ENCODE measurements around the gene GPR158. TPM values are rescaled to one million over a fixed set of nuclear protein-coding genes. Genes with fewer than 3 reads are reported as not detected.
"Not testable (repeated sequence)": the region's sequence is repeated elsewhere in the genome, so short reads cannot be mapped to it uniquely, and the experiment has no call there.

The GPR158 gene
- total and polyA plus RNA-seq, 4 donors: 0.02 to 0.97 TPM; not detected in 2

DNA sequence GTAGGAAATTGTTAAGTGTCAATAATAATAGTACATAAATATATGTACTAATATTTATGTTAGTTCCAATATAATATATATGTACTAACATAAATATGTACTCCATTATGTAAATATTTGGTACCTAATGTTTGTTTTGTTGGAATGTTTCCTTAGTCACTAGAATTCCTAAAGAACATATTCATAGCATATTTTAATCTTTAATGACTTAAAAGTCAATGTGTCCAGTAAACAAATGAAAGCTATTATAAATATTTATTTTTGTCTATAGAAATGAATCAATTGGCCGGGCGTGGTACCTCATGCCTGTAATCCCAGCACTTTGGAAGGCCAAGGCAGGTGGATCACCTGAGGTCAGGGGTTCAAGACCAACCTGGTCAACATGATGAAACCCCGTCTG lies 153.6 kb downstream of the GPR158 start:
- ATAC-seq (ENCODE audit: insufficient read depth, low FRiP score) (no peak), DNase-seq (no peak)
- no peaks in the 10 kb centered on the region for H3K4me1 ChIP-seq (ENCODE audit: control insufficient read depth in 5 of 5, insufficient read depth in 5 of 5, low read length in 5 of 5)
- TF ChIP-seq, protein P1, sequence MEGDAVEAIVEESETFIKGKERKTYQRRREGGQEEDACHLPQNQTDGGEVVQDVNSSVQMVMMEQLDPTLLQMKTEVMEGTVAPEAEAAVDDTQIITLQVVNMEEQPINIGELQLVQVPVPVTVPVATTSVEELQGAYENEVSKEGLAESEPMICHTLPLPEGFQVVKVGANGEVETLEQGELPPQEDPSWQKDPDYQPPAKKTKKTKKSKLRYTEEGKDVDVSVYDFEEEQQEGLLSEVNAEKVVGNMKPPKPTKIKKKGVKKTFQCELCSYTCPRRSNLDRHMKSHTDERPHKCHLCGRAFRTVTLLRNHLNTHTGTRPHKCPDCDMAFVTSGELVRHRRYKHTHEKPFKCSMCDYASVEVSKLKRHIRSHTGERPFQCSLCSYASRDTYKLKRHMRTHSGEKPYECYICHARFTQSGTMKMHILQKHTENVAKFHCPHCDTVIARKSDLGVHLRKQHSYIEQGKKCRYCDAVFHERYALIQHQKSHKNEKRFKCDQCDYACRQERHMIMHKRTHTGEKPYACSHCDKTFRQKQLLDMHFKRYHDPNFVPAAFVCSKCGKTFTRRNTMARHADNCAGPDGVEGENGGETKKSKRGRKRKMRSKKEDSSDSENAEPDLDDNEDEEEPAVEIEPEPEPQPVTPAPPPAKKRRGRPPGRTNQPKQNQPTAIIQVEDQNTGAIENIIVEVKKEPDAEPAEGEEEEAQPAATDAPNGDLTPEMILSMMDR (IDR thresholded peaks at IDR 0.05; ENCODE audit: control extremely low read depth, extremely low read depth): no peak
- H3K4me3 ChIP-seq: no peak overlapping the region
- H3K27me3 ChIP-seq (ENCODE audit: control insufficient read depth in 3 of 3, insufficient read depth in 3 of 3, low read length in 2 of 3): no peaks in the 10 kb centered on the region
- no peak overlapping the region for H3K27ac ChIP-seq (ENCODE audit: low read depth in 1 of 2, low read length in 1 of 2)
- WGBS, 2 donors: 86% methylated on average over 3 of the region's 3 CpGs
- no peaks in the 10 kb centered on the region for H3K9me3 ChIP-seq (ENCODE audit: control insufficient read depth in 4 of 4, insufficient read depth in 3 of 4, low read length in 3 of 4)
- H3K9ac ChIP-seq (ENCODE audit: insufficient read depth in 1 of 2, low read length in 2 of 2): no peak overlapping the region
- no peaks in the 10 kb centered on the region for H3K36me3 ChIP-seq (ENCODE audit: control insufficient read depth in 4 of 4, insufficient read depth in 4 of 4, low read length in 4 of 4)

DNA sequence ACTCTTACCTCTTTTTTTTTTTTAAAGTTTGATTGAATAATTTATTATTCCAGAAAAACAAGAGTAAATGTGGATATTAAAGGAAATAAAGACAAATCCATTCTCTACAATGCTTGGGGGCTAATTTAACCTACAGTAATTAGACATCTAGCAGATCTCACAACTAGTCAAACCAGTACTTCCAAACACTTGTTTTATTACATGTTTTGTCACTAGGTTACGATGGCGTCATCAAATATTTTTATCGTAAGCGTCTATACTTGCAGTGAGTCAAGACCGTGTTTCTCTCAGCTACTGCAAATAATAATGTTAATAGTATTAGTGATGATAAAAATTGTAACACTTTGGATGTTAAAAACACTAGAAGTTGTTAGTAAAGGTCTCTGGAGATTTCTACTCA lies 154.8 kb downstream of the GPR158 start:
- H3K36me3 ChIP-seq (ENCODE audit: control insufficient read depth in 4 of 4, insufficient read depth in 4 of 4, low read length in 4 of 4); ATAC-seq (ENCODE audit: insufficient read depth, low FRiP score); DNase-seq; H3K27ac ChIP-seq (ENCODE audit: low read depth in 1 of 2, low read length in 1 of 2); H3K4me1 ChIP-seq (ENCODE audit: control insufficient read depth in 5 of 5, insufficient read depth in 5 of 5, low read length in 5 of 5); H3K9me3 ChIP-seq (ENCODE audit: control insufficient read depth in 4 of 4, insufficient read depth in 3 of 4, low read length in 3 of 4); H3K9ac ChIP-seq (ENCODE audit: insufficient read depth in 1 of 2, low read length in 2 of 2); H3K27me3 ChIP-seq (ENCODE audit: control insufficient read depth in 3 of 3, insufficient read depth in 3 of 3, low read length in 2 of 3); H3K4me3 ChIP-seq: not testable (repeated sequence)
- 79 to 88% methylated on average over 5 of the region's 5 CpGs for WGBS, 2 donors

DNA sequence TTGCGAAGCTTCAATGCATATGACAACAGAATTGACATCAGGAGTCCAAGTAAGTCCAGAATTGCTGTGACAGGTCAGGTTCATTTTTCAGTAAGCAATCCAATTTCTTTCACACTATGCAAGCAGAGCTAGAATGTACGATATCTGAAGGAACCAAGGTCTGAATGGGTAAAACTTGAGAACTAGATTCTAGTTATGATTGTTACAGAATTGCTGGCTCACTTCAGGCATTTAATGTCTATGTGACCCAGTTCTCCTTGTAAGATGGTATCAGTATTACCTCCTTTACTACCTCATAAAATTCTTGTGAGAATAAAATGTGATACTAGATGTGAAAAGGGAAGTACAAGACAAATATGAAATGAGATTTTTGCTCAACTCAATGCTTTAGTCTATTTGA lies 159.6 kb downstream of the GPR158 start:
- no peak overlapping the region for H3K27ac ChIP-seq (ENCODE audit: low read depth in 1 of 2, low read length in 1 of 2)
- H3K27me3 ChIP-seq (ENCODE audit: control insufficient read depth in 3 of 3, insufficient read depth in 3 of 3, low read length in 2 of 3): no peaks in the 10 kb centered on the region
- TF ChIP-seq, protein P1 (IDR thresholded peaks at IDR 0.05; ENCODE audit: control extremely low read depth, extremely low read depth): no peak
- H3K4me1 ChIP-seq (ENCODE audit: control insufficient read depth in 5 of 5, insufficient read depth in 5 of 5, low read length in 5 of 5): no peaks in the 10 kb centered on the region
- DNase-seq (no peak), ATAC-seq (ENCODE audit: insufficient read depth, low FRiP score) (no peak)
- H3K36me3 ChIP-seq (ENCODE audit: control insufficient read depth in 4 of 4, insufficient read depth in 4 of 4, low read length in 4 of 4): no peaks in the 10 kb centered on the region
- no peak overlapping the region for H3K4me3 ChIP-seq
- no peaks in the 10 kb centered on the region for H3K9me3 ChIP-seq (ENCODE audit: control insufficient read depth in 4 of 4, insufficient read depth in 3 of 4, low read length in 3 of 4)
- H3K9ac ChIP-seq (ENCODE audit: insufficient read depth in 1 of 2, low read length in 2 of 2): no peak overlapping the region
- 90 to 93% methylated on average over 2 of the region's 2 CpGs for WGBS, 2 donors

DNA sequence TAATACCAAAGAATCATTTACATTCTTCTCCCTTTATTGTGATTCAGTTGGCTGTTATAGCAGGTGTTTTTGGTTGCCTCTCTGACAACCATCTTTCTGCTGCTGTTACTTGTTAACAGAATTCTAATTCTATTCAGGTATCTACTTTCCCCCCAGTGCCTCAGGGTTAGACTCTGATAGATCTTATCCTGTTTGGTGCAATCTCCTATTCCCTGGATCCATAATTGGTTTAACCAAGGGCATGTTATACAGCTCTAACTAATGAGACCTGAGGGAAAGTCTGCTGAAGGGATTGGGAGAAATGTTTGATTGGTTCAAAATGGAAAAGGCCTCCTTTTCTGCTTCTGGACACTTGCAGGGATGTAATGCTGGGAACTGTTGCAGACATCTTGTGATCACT lies 161.5 kb downstream of the GPR158 start:
- Histone ChIP-seq H3K4me1 (ENCODE audit: control insufficient read depth in 5 of 5, insufficient read depth in 5 of 5, low read length in 5 of 5) (no peaks in the 10 kb centered on the region), H3K27ac (ENCODE audit: low read depth in 1 of 2, low read length in 1 of 2) (no peak overlapping the region), H3K27me3 (ENCODE audit: control insufficient read depth in 3 of 3, insufficient read depth in 3 of 3, low read length in 2 of 3) (no peaks in the 10 kb centered on the region), H3K36me3 (ENCODE audit: control insufficient read depth in 4 of 4, insufficient read depth in 4 of 4, low read length in 4 of 4) (no peaks in the 10 kb centered on the region), H3K9ac (ENCODE audit: insufficient read depth in 1 of 2, low read length in 2 of 2) (no peak overlapping the region), H3K9me3 (ENCODE audit: control insufficient read depth in 4 of 4, insufficient read depth in 3 of 4, low read length in 3 of 4) (no peaks in the 10 kb centered on the region), H3K4me3 (no peak overlapping the region)
- DNase-seq (no peak), ATAC-seq (ENCODE audit: insufficient read depth, low FRiP score) (no peak)
- TF ChIP-seq, protein P1 (IDR thresholded peaks at IDR 0.05; ENCODE audit: control extremely low read depth, extremely low read depth): no peak

Measured in lung (tissue), 12 donors.